ENCODE results near the gene RFX4. TPM values are rescaled to one million over a fixed set of nuclear protein-coding genes. Genes with fewer than 3 reads are reported as not detected.

Gene RFX4
- total and polyA plus RNA-seq, 2 donors (not counting 1 experiment from before 2014, with no cell fraction given): not detected

DNA sequence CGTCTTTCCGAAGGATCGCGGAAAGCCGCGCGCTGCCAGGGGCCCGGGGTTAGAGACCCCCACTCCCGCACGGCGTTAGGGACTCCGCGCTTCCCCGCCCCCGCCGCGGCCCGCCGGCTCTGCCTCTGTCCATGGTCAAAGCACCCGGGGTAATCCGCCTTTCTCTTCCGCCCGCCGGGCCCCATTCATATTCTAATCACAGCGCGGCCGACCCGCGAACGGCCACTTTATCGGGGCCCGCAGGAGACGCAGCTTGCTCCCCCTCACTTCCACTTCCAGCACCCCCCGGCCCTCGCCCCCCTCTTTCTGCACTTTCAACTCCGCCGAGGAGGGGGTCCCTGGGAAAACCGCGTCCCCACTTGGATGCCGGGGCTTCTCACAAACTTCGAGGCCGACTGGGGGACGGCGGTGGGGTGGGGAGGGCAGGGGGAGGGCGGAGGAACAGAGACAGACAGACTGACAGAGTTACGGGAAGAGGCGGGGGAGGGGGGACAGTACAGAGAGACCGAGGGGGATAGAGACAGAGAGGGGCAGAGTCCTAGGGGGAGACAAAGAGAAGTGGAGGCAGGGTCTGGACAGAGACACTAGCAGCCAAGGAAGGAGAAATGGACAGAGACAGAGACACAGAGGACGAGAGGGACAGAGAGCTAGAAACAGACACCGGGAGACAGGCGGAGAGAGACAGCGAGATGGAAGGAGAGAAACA, 1.1 kb upstream of the RFX4 start:
- H3K27ac ChIP-seq (ENCODE audit: insufficient read depth, low read length): no peak overlapping the region
- H3K9ac ChIP-seq (ENCODE audit: insufficient read depth, low read length): no peak overlapping the region
- H3K79me2 ChIP-seq (ENCODE audit: control insufficient read depth, insufficient read depth, low read length): no peaks in the 10 kb centered on the region
- no peaks in the 10 kb centered on the region for H4K20me1 ChIP-seq (ENCODE audit: control insufficient read depth, extremely low read depth, insufficient read depth, low read length)
- H3K9me3 ChIP-seq (ENCODE audit: control insufficient read depth, insufficient read depth, low read depth, low read length): no peaks in the 10 kb centered on the region
- H3K4me1 ChIP-seq (ENCODE audit: control insufficient read depth, extremely low read depth, insufficient read depth, low read length): no peaks in the 10 kb centered on the region
- H3K4me3 ChIP-seq (replicated peaks in 1 of 4; ENCODE audit: control extremely low read depth in 1 of 4, insufficient read depth in 1 of 4, low read depth in 3 of 4, low read length in 4 of 4): no peak overlapping the region
- no peak overlapping the region for H2AFZ ChIP-seq (ENCODE audit: low read length)
- no peak overlapping the region for H3K4me2 ChIP-seq (ENCODE audit: extremely low read depth, insufficient read depth, low read length)
- peaks cover 55% of the 10 kb centered on the region for H3K27me3 ChIP-seq (ENCODE audit: control insufficient read depth, insufficient read depth, low read length)
- no peaks in the 10 kb centered on the region for H3K36me3 ChIP-seq (ENCODE audit: control insufficient read depth, insufficient read depth, low read length)
- DNase-seq (ENCODE audit: low read depth in 2 of 2): no peak
- TF ChIP-seq, protein P1, sequence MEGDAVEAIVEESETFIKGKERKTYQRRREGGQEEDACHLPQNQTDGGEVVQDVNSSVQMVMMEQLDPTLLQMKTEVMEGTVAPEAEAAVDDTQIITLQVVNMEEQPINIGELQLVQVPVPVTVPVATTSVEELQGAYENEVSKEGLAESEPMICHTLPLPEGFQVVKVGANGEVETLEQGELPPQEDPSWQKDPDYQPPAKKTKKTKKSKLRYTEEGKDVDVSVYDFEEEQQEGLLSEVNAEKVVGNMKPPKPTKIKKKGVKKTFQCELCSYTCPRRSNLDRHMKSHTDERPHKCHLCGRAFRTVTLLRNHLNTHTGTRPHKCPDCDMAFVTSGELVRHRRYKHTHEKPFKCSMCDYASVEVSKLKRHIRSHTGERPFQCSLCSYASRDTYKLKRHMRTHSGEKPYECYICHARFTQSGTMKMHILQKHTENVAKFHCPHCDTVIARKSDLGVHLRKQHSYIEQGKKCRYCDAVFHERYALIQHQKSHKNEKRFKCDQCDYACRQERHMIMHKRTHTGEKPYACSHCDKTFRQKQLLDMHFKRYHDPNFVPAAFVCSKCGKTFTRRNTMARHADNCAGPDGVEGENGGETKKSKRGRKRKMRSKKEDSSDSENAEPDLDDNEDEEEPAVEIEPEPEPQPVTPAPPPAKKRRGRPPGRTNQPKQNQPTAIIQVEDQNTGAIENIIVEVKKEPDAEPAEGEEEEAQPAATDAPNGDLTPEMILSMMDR (conservative IDR thresholded peaks at IDR 0.05 in 1 of 2, IDR thresholded peaks at IDR 0.05 in 1 of 2; ENCODE audit: low read depth in 1 of 2, low read length in 2 of 2): no peak
- TF ChIP-seq EZH2 (IDR thresholded peaks at IDR 0.05; ENCODE audit: low read length, missing control alignments): peak; percentile 99

- H3K79me2 ChIP-seq (ENCODE audit: control insufficient read depth, insufficient read depth, low read length): no peaks in the 10 kb centered on the region
- no peak overlapping the region for H3K27ac ChIP-seq (ENCODE audit: insufficient read depth, low read length)
- no peaks in the 10 kb centered on the region for H3K4me1 ChIP-seq (ENCODE audit: control insufficient read depth, extremely low read depth, insufficient read depth, low read length)
- DNase-seq (ENCODE audit: low read depth in 2 of 2): no peak
- H3K9ac ChIP-seq (ENCODE audit: insufficient read depth, low read length): no peak overlapping the region
- peaks cover 60% of the 10 kb centered on the region for H3K27me3 ChIP-seq (ENCODE audit: control insufficient read depth, insufficient read depth, low read length)
- no peak overlapping the region for H3K4me2 ChIP-seq (ENCODE audit: extremely low read depth, insufficient read depth, low read length)
- no peaks in the 10 kb centered on the region for H4K20me1 ChIP-seq (ENCODE audit: control insufficient read depth, extremely low read depth, insufficient read depth, low read length)
- no peak overlapping the region for H2AFZ ChIP-seq (ENCODE audit: low read length)
- no peaks in the 10 kb centered on the region for H3K36me3 ChIP-seq (ENCODE audit: control insufficient read depth, insufficient read depth, low read length)
- no peaks in the 10 kb centered on the region for H3K9me3 ChIP-seq (ENCODE audit: control insufficient read depth, insufficient read depth, low read depth, low read length)
- H3K4me3 ChIP-seq (replicated peaks in 1 of 4; ENCODE audit: control extremely low read depth in 1 of 4, insufficient read depth in 1 of 4, low read depth in 3 of 4, low read length in 4 of 4): no peak overlapping the region
- TF ChIP-seq, protein P1 (conservative IDR thresholded peaks at IDR 0.05 in 1 of 2, IDR thresholded peaks at IDR 0.05 in 1 of 2; ENCODE audit: low read depth in 1 of 2, low read length in 2 of 2): no peak
Observed at GRCh38 chr12:106582249-106582591, 584 bp upstream of the RFX4 start.

- no peak overlapping the region for H2AFZ ChIP-seq (ENCODE audit: low read length)
- H3K27ac ChIP-seq (ENCODE audit: insufficient read depth, low read length): no peak overlapping the region
- H3K27me3 ChIP-seq (ENCODE audit: control insufficient read depth, insufficient read depth, low read length): peaks cover 70% of the 10 kb centered on the region
- H3K9me3 ChIP-seq (ENCODE audit: control insufficient read depth, insufficient read depth, low read depth, low read length): no peaks in the 10 kb centered on the region
- no peaks in the 10 kb centered on the region for H4K20me1 ChIP-seq (ENCODE audit: control insufficient read depth, extremely low read depth, insufficient read depth, low read length)
- H3K4me2 ChIP-seq (ENCODE audit: extremely low read depth, insufficient read depth, low read length): peak overlapping the region; percentile 23
- H3K36me3 ChIP-seq (ENCODE audit: control insufficient read depth, insufficient read depth, low read length): no peaks in the 10 kb centered on the region
- H3K4me1 ChIP-seq (ENCODE audit: control insufficient read depth, extremely low read depth, insufficient read depth, low read length): no peaks in the 10 kb centered on the region
- no peak overlapping the region for H3K9ac ChIP-seq (ENCODE audit: insufficient read depth, low read length)
- H3K79me2 ChIP-seq (ENCODE audit: control insufficient read depth, insufficient read depth, low read length): no peaks in the 10 kb centered on the region
- DNase-seq (ENCODE audit: low read depth in 2 of 2): peak in 1 of 2 donors; percentile 22
- TF ChIP-seq, protein P1 (conservative IDR thresholded peaks at IDR 0.05 in 1 of 2, IDR thresholded peaks at IDR 0.05 in 1 of 2; ENCODE audit: low read depth in 1 of 2, low read length in 2 of 2): no peak
- no peak for TF ChIP-seq EZH2 (IDR thresholded peaks at IDR 0.05; ENCODE audit: low read length, missing control alignments)
- peak overlapping the region; percentile 18 to 40 (median 30) for H3K4me3 ChIP-seq (replicated peaks in 1 of 4; ENCODE audit: control extremely low read depth in 1 of 4, insufficient read depth in 1 of 4, low read depth in 3 of 4, low read length in 4 of 4)
Observed at GRCh38 chr12:106583242-106584103, 669 bp downstream of the RFX4 start.
